CD1c-positive myeloid dendritic cell (primary cell): Measurements from ENCODE around the gene DNMBP.

Experiments used
- DNase-seq: peaks from one replicate; pipeline ENCODE4 v3.0.0-alpha.2; 2016; ENCODE audit errors: extremely low spot score

Gene DNMBP

GRCh38 chr10:99835947-99836346 lies 173.8 kb downstream of the DNMBP start:
- no peak for DNase-seq

- no peak for DNase-seq
Measured at GRCh38 chr10:99834410-99834809, 175.3 kb downstream of the DNMBP start.

- no peak for DNase-seq
Measured at GRCh38 chr10:99832439-99832838, 177.3 kb downstream of the DNMBP start.

DNA sequence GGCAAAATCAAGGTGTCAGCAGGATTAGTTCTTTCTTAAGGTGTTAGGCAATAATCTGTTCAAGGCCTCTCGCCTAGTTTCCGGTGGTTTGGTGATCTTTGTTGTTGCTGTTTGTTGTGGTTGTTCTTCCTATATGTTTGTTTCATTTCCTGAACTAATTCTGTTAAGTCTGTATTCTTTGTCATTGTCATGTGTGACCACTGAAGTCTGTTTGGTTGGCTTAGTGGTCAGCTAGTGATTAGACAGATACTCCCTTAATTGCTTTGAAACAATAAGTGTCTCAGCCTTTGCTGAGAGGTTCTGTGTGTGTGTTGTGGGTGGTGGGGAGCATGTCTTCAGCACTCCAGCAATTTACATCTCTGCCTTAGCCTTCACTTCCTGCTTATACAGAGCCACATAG lies 181.3 kb downstream of the DNMBP start:
- peak; percentile 6 for DNase-seq

- no peak for DNase-seq
Measured at GRCh38 chr10:99827936-99828335, 181.8 kb downstream of the DNMBP start.
